Stomach (tissue), 4 donors: ENCODE data around the gene EPS8L2.

ENCODE experiments used
- CTCF ChIP-seq, 7 experiments: fragments of 450-650 bp in 4 of 7; fragments of 200-600 bp in 3 of 7; sonication (generic) in 3 of 7; IDR thresholded peaks; one replicate each; pipeline ENCODE4 v1.5.1; 2016 to 2019; ENCODE audit warnings: antibody characterized with exemption in 7 of 7, control low read depth in 2 of 7, mild to moderate bottlenecking in 1 of 7
- EP300 ChIP-seq: sonication (generic); formaldehyde crosslinking; IDR thresholded peaks from one replicate; pipeline ENCODE4 v1.6.1; 2017; ENCODE audit warnings: antibody characterized with exemption
- POLR2A ChIP-seq, 4 donors: fragments of 450-650 bp; IDR thresholded peaks; one replicate each; pipeline ENCODE4 v1.6.1; 2016; ENCODE audit warnings: antibody characterized with exemption in 4 of 4, control low read depth in 2 of 4, mild to moderate bottlenecking in 1 of 4, moderate library complexity in 1 of 4
- POLR2AphosphoS5 ChIP-seq, 3 donors: sonication (generic); formaldehyde crosslinking; IDR thresholded peaks; one replicate each; pipeline ENCODE4 v1.6.1; 2016; ENCODE audit warnings: antibody characterized with exemption in 3 of 3

DNA sequence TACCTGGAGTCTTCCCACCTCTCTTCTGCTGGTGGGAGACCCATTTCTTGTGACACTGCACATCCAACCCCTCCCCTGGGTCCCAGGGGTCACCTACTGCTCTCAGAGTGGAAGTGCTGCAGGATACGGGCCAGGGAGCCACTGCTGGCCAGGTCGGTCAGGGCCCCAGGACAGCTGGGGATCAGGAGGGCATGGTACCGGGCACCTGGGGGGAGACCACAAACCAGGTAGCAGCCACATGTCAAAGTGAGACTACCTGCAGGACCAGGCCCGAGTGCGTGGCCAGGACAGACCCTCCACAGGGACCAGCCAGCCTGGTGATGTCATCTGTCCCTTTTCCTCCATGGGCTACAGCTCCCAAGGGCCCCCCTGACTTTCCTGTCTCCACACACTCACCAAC lies 67.4 kb downstream of the EPS8L2 start:
- TF ChIP-seq EP300 (no peak), POLR2A (IDR thresholded peaks at IDR 0.05) (no peak), CTCF (IDR thresholded peaks at IDR 0.05) (no peak), POLR2AphosphoS5 (IDR thresholded peaks at IDR 0.05) (no peak)
